A673 (cell line): Measurements from ENCODE around the gene PHF12. TPM values are rescaled to one million over a fixed set of nuclear protein-coding genes. Genes with fewer than 3 reads are reported as not detected.
A peak's percentile ranks its signal among the peaks of the same experiment; 100 is the strongest.

Source experiments
- BruUV-seq: library from RNA; stranded (reverse); fragments of 400-500 nt; replicated peaks from 2 replicates; lab custom pipeline; 2021; lab: Mats Ljungman, UMichigan
- CTCF ChIA-PET: fragments of 300-600 bp; sonication (Branson Sonifier 250); formaldehyde crosslinking; loops from one replicate; lab custom pipeline; 2022; ENCODE audit warnings: antibody characterized with exemption; lab: Charles Lee
- POLR2A ChIA-PET: fragments of 300-600 bp; sonication (Branson Sonifier 250); formaldehyde crosslinking; loops from one replicate; lab custom pipeline; 2022; ENCODE audit warnings: antibody characterized with exemption; ENCODE audit not compliant: low non-redundant PET; lab: Charles Lee
- DNase-seq: peaks from one replicate; pipeline ENCODE4 v3.0.0-alpha.2; 2015; ENCODE audit warnings: low spot score
- H3K27ac ChIP-seq: fragments of 200-600 bp; sonication (generic); 2 replicates; pipeline ENCODE4 v1.5.1; 2016; ENCODE audit warnings: mixed run types, low read depth, mild to moderate bottlenecking, mixed read lengths, antibody characterized with exemption, low read length; ENCODE audit not compliant: poor library complexity, severe bottlenecking
- H3K27me3 ChIP-seq: fragments of 200-600 bp; sonication (generic); replicated peaks from 2 replicates; pipeline ENCODE4 v1.6.1; 2017; ENCODE audit warnings: mixed run types, low read depth, mild to moderate bottlenecking, mixed read lengths, antibody characterized with exemption, low read length; ENCODE audit not compliant: insufficient read depth, poor library complexity
- H3K36me3 ChIP-seq: fragments of 200-600 bp; sonication (generic); 2 replicates; pipeline ENCODE4 v1.6.1; 2016; ENCODE audit warnings: mixed run types, mild to moderate bottlenecking, mixed read lengths, antibody characterized with exemption, low read length; ENCODE audit not compliant: insufficient read depth, poor library complexity, severe bottlenecking
- H3K4me1 ChIP-seq: fragments of 200-600 bp; sonication (generic); 2 replicates; pipeline ENCODE4 v1.6.1; 2017; ENCODE audit warnings: mixed run types, mild to moderate bottlenecking, mixed read lengths, antibody characterized with exemption, low read length; ENCODE audit not compliant: insufficient read depth, poor library complexity, severe bottlenecking
- H3K4me3 ChIP-seq: fragments of 200-600 bp; sonication (generic); 2 replicates; pipeline ENCODE4 v1.5.1; 2016; ENCODE audit warnings: low read depth, mixed run types, mild to moderate bottlenecking, mixed read lengths, low read length; ENCODE audit not compliant: poor library complexity, severe bottlenecking
- H3K9me3 ChIP-seq: fragments of 200-600 bp; sonication (generic); 2 replicates; pipeline ENCODE4 v1.6.1; 2016; ENCODE audit warnings: mixed run types, low read depth, mild to moderate bottlenecking, mixed read lengths, antibody characterized with exemption, low read length; ENCODE audit not compliant: poor library complexity, severe bottlenecking
- CTCF ChIP-seq: fragments of 300-800, 200-600 bp; sonication (generic); conservative IDR thresholded peaks from 2 replicates; pipeline ENCODE4 v1.5.1; 2017; ENCODE audit warnings: low read depth, mild to moderate bottlenecking, antibody characterized with exemption, low read length, moderate library complexity, mixed read lengths
- EZH2 ChIP-seq: fragments of 200-600 bp; sonication (generic); IDR thresholded peaks from 2 replicates; pipeline ENCODE4 v1.6.1; 2017; ENCODE audit warnings: borderline replicate concordance, low read depth, mild to moderate bottlenecking, mixed read lengths, antibody characterized with exemption, low read length; ENCODE audit not compliant: poor library complexity, severe bottlenecking
- intact Hi-C: fragments of 100-400 bp; cut with micrococcal nuclease; formaldehyde crosslinking; loops from one replicate; pipeline ENCODE4 v1.10.0; 2022; ENCODE audit not compliant: unreplicated experiment
- total RNA-seq: library from RNA; stranded (reverse); gene quantifications from 2 replicates; pipeline ENCODE4 v1.2.3, GENCODE V29; 2021

Gene PHF12
- total RNA-seq, 1 experiment from 2014 or later, result 63.3 TPM

DNA sequence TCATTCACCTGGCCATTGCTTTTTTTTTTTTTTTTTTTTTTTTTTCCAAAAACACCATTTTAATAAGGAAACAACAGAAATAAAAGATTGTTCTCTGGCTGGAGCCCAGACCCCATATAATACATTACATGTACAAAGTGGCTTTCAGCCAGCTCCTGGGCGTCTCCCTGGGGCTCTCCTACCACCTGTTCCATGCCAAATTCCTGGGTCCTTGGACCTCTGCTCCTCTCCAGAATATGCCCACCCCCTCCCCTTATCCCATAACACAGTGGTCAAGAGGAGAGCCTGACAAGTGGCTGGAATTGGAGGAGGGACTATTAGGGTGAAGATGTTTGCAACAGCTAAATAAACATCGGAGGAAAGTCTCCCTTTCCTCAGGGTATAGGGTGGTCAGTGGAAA lies 3.6 kb upstream of the PHF12 start:
- no peak overlapping the region for H3K27ac ChIP-seq

GRCh38 chr17:28953444-28954118 lies 2.3 kb upstream of the PHF12 start:
- intact Hi-C loops, result no loop called here
- POLR2A ChIA-PET, result no interaction called here
- peak; percentile 65 for DNase-seq
- peak overlapping the region; percentile 12 for H3K27ac ChIP-seq
- H3K27me3 ChIP-seq, result no peaks in the 10 kb centered on the region
- no peaks in the 10 kb centered on the region for H3K9me3 ChIP-seq
- no peak overlapping the region for H3K4me3 ChIP-seq
- BruUV-seq, result no TSS peak
- H3K4me1 ChIP-seq, result peaks cover 11% of the 10 kb centered on the region
- H3K36me3 ChIP-seq, result no peaks in the 10 kb centered on the region
- CTCF ChIA-PET, result interaction anchor here (0.6 to 2.6 kb wide), 11 partner anchors 11 to 645 kb away, joined by 3 to 61 read pairs (median 5); partner anchors contain the start of genes DHRS13, NEK8, TLCD1 and TRAF4
- no peak for TF ChIP-seq EZH2
- TF ChIP-seq CTCF, result peak; percentile 93

More for the DNA sequence above, 3.6 kb upstream of the PHF12 start:
- ChIA-PET CTCF (interaction anchor here (0.5 to 2.5 kb wide), 2 partner anchors 109 to 162 kb away, joined by 5 to 23 read pairs; no protein-coding TSS in a partner anchor), POLR2A (no interaction called here)
- Histone ChIP-seq H3K4me3 (no peak overlapping the region), H3K9me3 (no peaks in the 10 kb centered on the region), H3K27me3 (no peaks in the 10 kb centered on the region), H3K36me3 (no peaks in the 10 kb centered on the region), H3K4me1 (peaks cover 11% of the 10 kb centered on the region)
- no TSS peak for BruUV-seq
- intact Hi-C loops, result no loop called here
- no peak for DNase-seq
- no peak for TF ChIP-seq EZH2
- no peak for TF ChIP-seq CTCF

DNA sequence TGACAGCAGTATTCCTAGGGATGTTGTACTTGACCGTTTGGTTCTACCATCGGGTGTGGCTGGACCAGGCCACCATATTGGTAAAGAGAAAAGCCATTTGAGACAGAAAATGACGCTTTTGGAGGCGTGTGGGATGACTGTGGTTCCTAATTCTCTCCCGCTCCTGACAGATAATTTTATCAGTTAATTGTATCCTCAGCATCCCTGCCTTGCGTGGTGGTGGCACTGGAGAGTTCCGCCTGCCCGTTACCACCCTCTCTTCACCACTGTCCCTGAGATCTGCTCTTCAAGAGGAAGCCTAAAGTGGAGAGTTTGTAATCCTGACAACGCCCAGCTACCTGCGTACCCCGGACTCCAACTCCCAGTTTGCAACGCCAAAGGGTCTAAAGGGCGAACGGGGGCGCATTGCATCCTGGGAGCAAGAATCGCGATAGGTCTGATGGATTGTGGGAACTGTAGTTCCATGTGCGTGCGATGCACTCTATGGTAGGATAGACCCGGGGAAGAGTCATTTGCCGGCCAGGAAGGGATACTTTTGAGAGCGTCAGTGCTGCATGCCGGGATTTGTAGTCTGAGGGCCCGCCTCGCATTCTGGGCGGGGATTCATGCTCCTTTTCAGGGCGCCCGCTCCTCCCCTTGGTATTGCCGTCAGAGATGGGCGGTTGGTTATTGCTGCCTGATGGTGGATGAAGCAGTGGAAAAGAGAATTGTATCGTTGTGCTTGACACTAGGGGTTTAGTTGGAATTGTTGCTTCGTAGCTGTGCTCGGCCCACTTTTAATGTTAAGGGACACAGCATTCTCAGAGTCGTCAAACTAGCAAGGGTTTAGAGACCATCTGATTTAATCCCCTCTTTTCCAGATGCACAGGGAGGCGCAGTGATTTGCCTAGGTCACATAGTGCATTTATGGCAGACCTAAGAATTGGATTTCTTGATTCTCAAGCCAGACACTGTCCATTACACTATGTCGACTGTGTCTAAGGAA lies 965 bp upstream of the PHF12 start:
- Histone ChIP-seq H3K4me1 (peaks cover 23% of the 10 kb centered on the region), H3K27ac (peak overlapping the region; percentile 95), H3K9me3 (no peaks in the 10 kb centered on the region), H3K36me3 (no peaks in the 10 kb centered on the region), H3K4me3 (peak overlapping the region; percentile 88), H3K27me3 (no peaks in the 10 kb centered on the region)
- intact Hi-C loops, result loop anchor here (1.0 kb wide), 1 partner anchor 225 kb away; no protein-coding TSS in a partner anchor
- ChIA-PET POLR2A (interaction anchor here (1.0 kb wide), 1 partner anchor 233 kb away, joined by 9 read pairs; the partner anchor contains the start of gene RPL23A), CTCF (interaction anchor here (0.6 to 2.6 kb wide), 14 partner anchors 13 to 361 kb away, joined by 3 to 61 read pairs (median 6); partner anchors contain the start of genes DHRS13, NEK8, TLCD1 and TRAF4)
- TSS peak; percentile 85 for BruUV-seq
- TF ChIP-seq CTCF (no peak), EZH2 (no peak)
- peak; percentile 100 for DNase-seq
